HL-60/S4 treated with retinoic acid at 250 ng/mL for 4 days and 3 days (cell line): ENCODE data around the gene KRT1.

Experiments
- in situ Hi-C: fragments of 300-500 bp; cut with MboI; formaldehyde crosslinking; loops from 2 replicates; pipeline ENCODE4 v1.7.0; 2022; ENCODE audit warnings: low sequenced_read_pairs

The KRT1 gene

GRCh38 chr12:52662093-52662917 lies 17.9 kb downstream of the KRT1 start:
- in situ Hi-C loops: no loop called here

GRCh38 chr12:52661668-52662067 lies 18.5 kb downstream of the KRT1 start:
- in situ Hi-C loops: no loop called here

- in situ Hi-C loops: no loop called here
Observed at GRCh38 chr12:52660934-52661499, 19.2 kb downstream of the KRT1 start.

- in situ Hi-C loops: no loop called here
Observed at GRCh38 chr12:52659951-52660350, 20.3 kb downstream of the KRT1 start.

GRCh38 chr12:52659395-52659794 lies 20.8 kb downstream of the KRT1 start:
- in situ Hi-C loops: no loop called here

- in situ Hi-C loops: no loop called here
Observed at GRCh38 chr12:52658196-52658595, 22.0 kb downstream of the KRT1 start.

GRCh38 chr12:52657250-52657902 lies 22.8 kb downstream of the KRT1 start:
- in situ Hi-C loops: no loop called here

- in situ Hi-C loops: no loop called here
Observed at GRCh38 chr12:52656616-52657015, 23.6 kb downstream of the KRT1 start.

GRCh38 chr12:52655720-52656124 lies 24.5 kb downstream of the KRT1 start:
- in situ Hi-C loops: no loop called here

- in situ Hi-C loops: no loop called here
Observed at GRCh38 chr12:52655251-52655650, 25.0 kb downstream of the KRT1 start.

- in situ Hi-C loops: no loop called here
Observed at GRCh38 chr12:52651726-52652261, 28.4 kb downstream of the KRT1 start, which contains the start of gene KRT2. Gene KRT2, minus strand, starts transcription at chr12:52652211. Its CDS starts 69 bp downstream, at chr12:52652142.

GRCh38 chr12:52650520-52651081 lies 29.6 kb downstream of the KRT1 start:
- in situ Hi-C loops: no loop called here

GRCh38 chr12:52649066-52649465 lies 31.1 kb downstream of the KRT1 start:
- in situ Hi-C loops: no loop called here

- in situ Hi-C loops: no loop called here
Observed at GRCh38 chr12:52648012-52648550, 32.1 kb downstream of the KRT1 start.

GRCh38 chr12:52647601-52648000 lies 32.6 kb downstream of the KRT1 start:
- in situ Hi-C loops: no loop called here

- in situ Hi-C loops: no loop called here
Observed at GRCh38 chr12:52646613-52647012, 33.6 kb downstream of the KRT1 start.

GRCh38 chr12:52645982-52646381 lies 34.2 kb downstream of the KRT1 start:
- in situ Hi-C loops: no loop called here

- in situ Hi-C loops: no loop called here
Observed at GRCh38 chr12:52645120-52645761, 35.0 kb downstream of the KRT1 start.

GRCh38 chr12:52644078-52644415 lies 36.2 kb downstream of the KRT1 start:
- in situ Hi-C loops: no loop called here

- in situ Hi-C loops: no loop called here
Observed at GRCh38 chr12:52643233-52644077, 36.8 kb downstream of the KRT1 start.
